SK-N-SH treated with all-trans-retinoic acid at 6 μM for 48 hours (cell line): ENCODE measurements around the gene C17orf107.

Experiments used
- ATAC-seq: fragments of 200-7000 bp; cut with Tn5 transposase; 3 replicates; pipeline ENCODE4 v1.9.1; 2020; ENCODE audit warnings: mild to moderate bottlenecking, moderate library complexity
- ARNTL ChIP-seq: fragments of 450-650 bp; formaldehyde crosslinking; IDR thresholded peaks from 2 replicates; pipeline ENCODE4 v1.5.0; 2020; ENCODE audit warnings: low read depth, mild to moderate bottlenecking, moderate library complexity, borderline replicate concordance
- BACH2 ChIP-seq: fragments of 250-450 bp; sonication (Bioruptor Pico); IDR thresholded peaks from 2 replicates; pipeline ENCODE4 v1.9.0; 2021; ENCODE audit warnings: mild to moderate bottlenecking, borderline replicate concordance
- CREB5 ChIP-seq: fragments of 250-450 bp; sonication (Bioruptor Pico); IDR thresholded peaks from 2 replicates; pipeline ENCODE4 v1.5.1; 2020; ENCODE audit warnings: low read depth, mild to moderate bottlenecking, moderate library complexity
- CSDC2 ChIP-seq: fragments of 250-450 bp; sonication (Bioruptor Pico); IDR thresholded peaks from 2 replicates; pipeline ENCODE4 v1.5.0; 2020; ENCODE audit warnings: mild to moderate bottlenecking, moderate library complexity
- CSRNP3 ChIP-seq: fragments of 250-450 bp; sonication (Bioruptor Pico); IDR thresholded peaks from 2 replicates; pipeline ENCODE4 v1.5.1; 2021; ENCODE audit warnings: mild to moderate bottlenecking, moderate library complexity
- ESRRG ChIP-seq: fragments of 250-450 bp; sonication (Bioruptor Pico); IDR thresholded peaks from 2 replicates; pipeline ENCODE4 v1.6.1; 2021; ENCODE audit warnings: mild to moderate bottlenecking
- GLIS3 ChIP-seq: fragments of 250-450 bp; sonication (Bioruptor Pico); IDR thresholded peaks from 2 replicates; pipeline ENCODE4 v1.5.0; 2020; ENCODE audit warnings: mild to moderate bottlenecking, moderate library complexity
- ISL1 ChIP-seq: fragments of 250-450 bp; sonication (Bioruptor Pico); IDR thresholded peaks from 2 replicates; pipeline ENCODE4 v2.1.2; 2022; ENCODE audit warnings: mild to moderate bottlenecking, moderate library complexity
- OSR1 ChIP-seq: fragments of 250-450 bp; sonication (Bioruptor Pico); IDR thresholded peaks from 2 replicates; pipeline ENCODE4 v1.8.0; 2022; ENCODE audit warnings: moderate library complexity, mild to moderate bottlenecking, inconsistent platforms
- PATZ1 ChIP-seq: fragments of 250-450 bp; sonication (Bioruptor Pico); IDR thresholded peaks from 2 replicates; pipeline ENCODE4 v1.8.0; 2020; ENCODE audit warnings: mild to moderate bottlenecking, moderate library complexity, borderline replicate concordance
- PPARA ChIP-seq: fragments of 250-450 bp; sonication (Bioruptor Pico); IDR thresholded peaks from 2 replicates; pipeline ENCODE4 v1.5.0; 2020; ENCODE audit warnings: mild to moderate bottlenecking, borderline replicate concordance
- RARB ChIP-seq: fragments of 250-450 bp; sonication (Bioruptor Pico); IDR thresholded peaks from 2 replicates; pipeline ENCODE4 v1.8.0; 2021; ENCODE audit warnings: mild to moderate bottlenecking, moderate library complexity
- SNAI2 ChIP-seq: fragments of 250-450 bp; sonication (Bioruptor Pico); IDR thresholded peaks from 2 replicates; pipeline ENCODE4 v1.5.0; 2020; ENCODE audit warnings: mild to moderate bottlenecking, moderate library complexity
- TCF4 ChIP-seq: fragments of 250-450 bp; sonication (Bioruptor Pico); IDR thresholded peaks from 2 replicates; pipeline ENCODE4 v1.8.0; 2021; ENCODE audit warnings: mild to moderate bottlenecking, moderate library complexity, borderline replicate concordance
- TOX ChIP-seq: fragments of 250-450 bp; sonication (Bioruptor Pico); IDR thresholded peaks from 2 replicates; pipeline ENCODE4 v1.8.0; 2021; ENCODE audit warnings: mild to moderate bottlenecking, moderate library complexity, borderline replicate concordance
- TSHZ2 ChIP-seq: fragments of 250-450 bp; sonication (Bioruptor Pico); IDR thresholded peaks from 2 replicates; pipeline ENCODE4 v1.5.0; 2020; ENCODE audit warnings: mild to moderate bottlenecking, moderate library complexity
- ZC3H10 ChIP-seq: fragments of 250-450 bp; sonication (Bioruptor Pico); IDR thresholded peaks from 2 replicates; pipeline ENCODE4 v1.5.1; 2021; ENCODE audit warnings: mild to moderate bottlenecking, moderate library complexity
- ZFP30 ChIP-seq: fragments of 450-650 bp; formaldehyde crosslinking; IDR thresholded peaks from 2 replicates; pipeline ENCODE4 v1.5.0; 2022; ENCODE audit warnings: mild to moderate bottlenecking, moderate library complexity
- ZNF8 ChIP-seq: fragments of 450-650 bp; formaldehyde crosslinking; IDR thresholded peaks from 2 replicates; pipeline ENCODE4 v1.5.0; 2020; ENCODE audit warnings: mild to moderate bottlenecking, moderate library complexity

C17orf107 gene

GRCh38 chr17:4895657-4896331 is 3.5 kb upstream of the C17orf107 start:
- no peak for ATAC-seq
- no peak for TF ChIP-seq RARB (CRISPR knock-in tag)
- TF ChIP-seq ZC3H10: no peak
- TF ChIP-seq PPARA (CRISPR knock-in tag): no peak

- ATAC-seq: no peak
- TF ChIP-seq SNAI2 (CRISPR knock-in tag): no peak
- no peak for TF ChIP-seq ZFP30 (CRISPR knock-in tag)
- no peak for TF ChIP-seq OSR1
- no peak for TF ChIP-seq CSDC2
- TF ChIP-seq TOX (CRISPR knock-in tag): no peak
- TF ChIP-seq GLIS3 (CRISPR knock-in tag): no peak
These were observed 2.8 kb upstream of the C17orf107 start for GRCh38 chr17:4896332-4897197.

GRCh38 chr17:4897198-4897687 is 2.1 kb upstream of the C17orf107 start:
- no peak for ATAC-seq
- no peak for TF ChIP-seq ESRRG (CRISPR knock-in tag)
- no peak for TF ChIP-seq PATZ1 (CRISPR knock-in tag)
- TF ChIP-seq TCF4 (CRISPR knock-in tag): no peak
- TF ChIP-seq CREB5: no peak
- no peak for TF ChIP-seq PPARA (CRISPR knock-in tag)

GRCh38 chr17:4897785-4898184 is 1.6 kb upstream of the C17orf107 start:
- no peak for ATAC-seq
- TF ChIP-seq BACH2 (no peak), ISL1 (CRISPR knock-in tag) (no peak), ARNTL (CRISPR knock-in tag) (no peak), TOX (CRISPR knock-in tag) (no peak), CREB5 (no peak), ESRRG (CRISPR knock-in tag) (no peak), SNAI2 (CRISPR knock-in tag) (no peak), ZC3H10 (no peak), PATZ1 (CRISPR knock-in tag) (no peak)

GRCh38 chr17:4898351-4898750 is 985 bp upstream of the C17orf107 start:
- no peak for TF ChIP-seq ZNF8 (CRISPR knock-in tag)
- no peak for TF ChIP-seq TOX (CRISPR knock-in tag)
- TF ChIP-seq CSRNP3: no peak
- TF ChIP-seq CSDC2: no peak
- TF ChIP-seq TSHZ2 (CRISPR knock-in tag): no peak
- TF ChIP-seq, all 23 proteins: peak for 0
- ATAC-seq: no peak
